K562 (cell line): ENCODE results near the gene ATP5PD. TPM values are rescaled to one million over a fixed set of nuclear protein-coding genes. Genes with fewer than 3 reads are reported as not detected.
A peak's percentile ranks its signal among the peaks of the same experiment; 100 is the strongest.

ENCODE experiments used
- ARNT ChIP-seq, 2 experiments: fragments of 450-650 bp; IDR thresholded peaks; 2 replicates each; pipeline ENCODE4 v1.6.1; 2016; ENCODE audit warnings: mild to moderate bottlenecking in 1 of 2
- MTA3 ChIP-seq: fragments of 450-650 bp; formaldehyde crosslinking; IDR thresholded peaks from 2 replicates; pipeline ENCODE4 v1.6.1; 2017; ENCODE audit warnings: mild to moderate bottlenecking, borderline replicate concordance
- RFX5 ChIP-seq: IDR thresholded peaks from 2 replicates; pipeline ENCODE4 v1.6.1; 2011; ENCODE audit warnings: low read depth, mild to moderate bottlenecking, improper control_type of control experiment, low read length
- RFX7 ChIP-seq: fragments of 250-450 bp; sonication (Bioruptor Pico); IDR thresholded peaks from 2 replicates; pipeline ENCODE4 v1.5.1; 2021; ENCODE audit warnings: mild to moderate bottlenecking
- SMAD2 ChIP-seq: fragments of 150-350 bp; IDR thresholded peaks from 2 replicates; pipeline ENCODE4 v1.6.1; 2014; ENCODE audit warnings: low read depth, mild to moderate bottlenecking, low read length
- SP1 ChIP-seq: sonication (generic); formaldehyde crosslinking; IDR thresholded peaks from 2 replicates; pipeline ENCODE4 v1.8.1; 2022; ENCODE audit warnings: mild to moderate bottlenecking, missing genetic modification reagents
- TAL1 ChIP-seq: fragments of 450-650 bp; IDR thresholded peaks from 2 replicates; pipeline ENCODE4 v1.6.1; 2016; ENCODE audit warnings: mild to moderate bottlenecking
- VEZF1 ChIP-seq: fragments of 200-800 bp; sonication (Bioruptor generic); IDR thresholded peaks from 2 replicates; pipeline ENCODE4 v1.6.1; 2017; ENCODE audit warnings: missing genetic modification characterization, missing compliant biosample characterization
- ZBTB11 ChIP-seq, 3 experiments: fragments of 200-800 bp in 1 of 3; fragments of 250-450 bp in 1 of 3; fragments of 450-650 bp in 1 of 3; sonication (Bioruptor Pico) in 1 of 3; sonication (Bioruptor generic) in 1 of 3; formaldehyde crosslinking in 1 of 3; IDR thresholded peaks; 2 replicates each; pipeline versions ENCODE4 v1.6.1 to v1.8.0; 2016 to 2022; ENCODE audit warnings: mild to moderate bottlenecking in 2 of 3, missing genetic modification characterization in 2 of 3, missing compliant biosample characterization in 1 of 3, moderate library complexity in 1 of 3
- ZEB2 ChIP-seq: fragments of 450-650 bp; IDR thresholded peaks from 2 replicates; pipeline ENCODE4 v1.6.1; 2016
- ZNF778 ChIP-seq: fragments of 450-650 bp; formaldehyde crosslinking; IDR thresholded peaks from 2 replicates; pipeline ENCODE4 v1.4.0; 2020; ENCODE audit warnings: mild to moderate bottlenecking, moderate library complexity
- polyA plus RNA-seq, 8 experiments: library from polyadenylated mRNA; depleted of rRNA in 4 of 8; stranded (reverse) in 5 of 8; unstranded in 3 of 8; fragments of >200 nt; fragmentation: Nextera tagmentation in 2 of 8; fragmentation: Illumina TruSeq in 1 of 8; extraction: Ambion mirVana in 2 of 8; extraction: Trizol in 1 of 8; gene quantifications; 2 replicates each; pipeline versions ENCODE4 v1.2.1 to v1.2.3, GENCODE V29; 2011 to 2014; ENCODE audit warnings: inconsistent platforms in 1 of 8, missing spikeins in 1 of 8
- total RNA-seq, 7 experiments: library from RNA; depleted of rRNA in 6 of 7; stranded (reverse); fragments of >200 nt in 6 of 7; fragmentation: Illumina TruSeq in 2 of 7; extraction: Trizol in 2 of 7; gene quantifications; 2 replicates each; pipeline versions ENCODE4 v1.2.1 to v1.2.3, GENCODE V29; 2011 to 2021; ENCODE audit warnings: low replicate concordance in 1 of 7
- TF ChIP-seq, protein P1 (sequence below): fragments of 250-450 bp; sonication (Bioruptor Pico); IDR thresholded peaks from 2 replicates; pipeline ENCODE4 v1.8.0; 2022; ENCODE audit warnings: moderate library complexity, mild to moderate bottlenecking, inconsistent platforms
- TF ChIP-seq, protein P2 (sequence below): conservative IDR thresholded peaks from 2 replicates; pipeline ENCODE4 v1.6.1; 2011; ENCODE audit warnings: low read depth, mild to moderate bottlenecking, low read length; ENCODE audit not compliant: control insufficient read depth
- TF ChIP-seq, protein P3 (sequence below), 2 experiments: fragments of 200-800 bp in 1 of 2; sonication (Bioruptor generic) in 1 of 2; sonication (generic) in 1 of 2; formaldehyde crosslinking in 1 of 2; IDR thresholded peaks in 1 of 2; conservative IDR thresholded peaks in 1 of 2; 2 replicates each; pipeline versions ENCODE4 v1.5.0 to v1.6.1; 2016 to 2020; ENCODE audit warnings: missing compliant biosample characterization in 1 of 2, missing genetic modification characterization in 1 of 2, missing genetic modification reagents in 1 of 2

Gene ATP5PD
- total and polyA plus RNA-seq, 9 of the 15 experiments (the other 6 are each of a cell fraction or from before 2014, with no cell fraction given), result 271 to 828 (median 432) TPM

GRCh38 chr17:75033346-75034235 lies 13.2 kb downstream of the ATP5PD start (continued):
- TF ChIP-seq VEZF1 (CRISPR knock-in tag), result peak; percentile 21; the same call in 1 of the 2 replicates
- TF ChIP-seq SP1 (CRISPR knock-in tag), result peak; percentile 49
- TF ChIP-seq, protein P1, sequence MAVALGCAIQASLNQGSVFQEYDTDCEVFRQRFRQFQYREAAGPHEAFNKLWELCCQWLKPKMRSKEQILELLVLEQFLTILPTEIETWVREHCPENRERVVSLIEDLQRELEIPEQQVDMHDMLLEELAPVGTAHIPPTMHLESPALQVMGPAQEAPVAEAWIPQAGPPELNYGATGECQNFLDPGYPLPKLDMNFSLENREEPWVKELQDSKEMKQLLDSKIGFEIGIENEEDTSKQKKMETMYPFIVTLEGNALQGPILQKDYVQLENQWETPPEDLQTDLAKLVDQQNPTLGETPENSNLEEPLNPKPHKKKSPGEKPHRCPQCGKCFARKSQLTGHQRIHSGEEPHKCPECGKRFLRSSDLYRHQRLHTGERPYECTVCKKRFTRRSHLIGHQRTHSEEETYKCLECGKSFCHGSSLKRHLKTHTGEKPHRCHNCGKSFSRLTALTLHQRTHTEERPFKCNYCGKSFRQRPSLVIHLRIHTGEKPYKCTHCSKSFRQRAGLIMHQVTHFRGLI (CRISPR knock-in tag), result no peak
- no peak; the same call in 1 of the 2 replicates for TF ChIP-seq MTA3
- TF ChIP-seq ZEB2, result no peak
- TF ChIP-seq, protein P2, sequence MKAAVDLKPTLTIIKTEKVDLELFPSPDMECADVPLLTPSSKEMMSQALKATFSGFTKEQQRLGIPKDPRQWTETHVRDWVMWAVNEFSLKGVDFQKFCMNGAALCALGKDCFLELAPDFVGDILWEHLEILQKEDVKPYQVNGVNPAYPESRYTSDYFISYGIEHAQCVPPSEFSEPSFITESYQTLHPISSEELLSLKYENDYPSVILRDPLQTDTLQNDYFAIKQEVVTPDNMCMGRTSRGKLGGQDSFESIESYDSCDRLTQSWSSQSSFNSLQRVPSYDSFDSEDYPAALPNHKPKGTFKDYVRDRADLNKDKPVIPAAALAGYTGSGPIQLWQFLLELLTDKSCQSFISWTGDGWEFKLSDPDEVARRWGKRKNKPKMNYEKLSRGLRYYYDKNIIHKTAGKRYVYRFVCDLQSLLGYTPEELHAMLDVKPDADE, result 0 out of 2 replicates have a peak, but pooled peaks have one; percentile 76
- peak; percentile 41; the same call in 1 of the 2 replicates for TF ChIP-seq RFX5
- TF ChIP-seq TAL1, result no peak
- TF ChIP-seq ARNT (IDR thresholded peaks at IDR 0.05), result peak in 1 of 2 experiments; percentile 49; a peak in 1 of 4 replicates
- TF ChIP-seq ZBTB11 (CRISPR knock-in tag; IDR thresholded peaks at IDR 0.05), result no peak
- TF ChIP-seq, protein P3, sequence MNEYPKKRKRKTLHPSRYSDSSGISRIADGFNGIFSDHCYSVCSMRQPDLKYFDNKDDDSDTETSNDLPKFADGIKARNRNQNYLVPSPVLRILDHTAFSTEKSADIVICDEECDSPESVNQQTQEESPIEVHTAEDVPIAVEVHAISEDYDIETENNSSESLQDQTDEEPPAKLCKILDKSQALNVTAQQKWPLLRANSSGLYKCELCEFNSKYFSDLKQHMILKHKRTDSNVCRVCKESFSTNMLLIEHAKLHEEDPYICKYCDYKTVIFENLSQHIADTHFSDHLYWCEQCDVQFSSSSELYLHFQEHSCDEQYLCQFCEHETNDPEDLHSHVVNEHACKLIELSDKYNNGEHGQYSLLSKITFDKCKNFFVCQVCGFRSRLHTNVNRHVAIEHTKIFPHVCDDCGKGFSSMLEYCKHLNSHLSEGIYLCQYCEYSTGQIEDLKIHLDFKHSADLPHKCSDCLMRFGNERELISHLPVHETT (CRISPR knock-in tag; conservative IDR thresholded peaks at IDR 0.05 in 1 of 2, IDR thresholded peaks at IDR 0.05 in 1 of 2), result no peak
- no peak for TF ChIP-seq SMAD2
- TF ChIP-seq ZNF778 (CRISPR knock-in tag), result no peak
- TF ChIP-seq RFX7 (CRISPR knock-in tag), result no peak
